NT2/D1 (cell line): ENCODE data around the gene HHIPL1.

Experiments used
- DNase-seq: peaks from one replicate; pipeline ENCODE4 v3.0.0-alpha.2; 2011; ENCODE audit warnings: low read depth, low spot score
- H3K27me3 ChIP-seq: 2 replicates; pipeline ENCODE4 v1.6.0; 2011; ENCODE audit warnings: mild to moderate bottlenecking; ENCODE audit not compliant: insufficient read length, insufficient read depth
- H3K36me3 ChIP-seq: 2 replicates; pipeline ENCODE4 v1.6.1; 2011; ENCODE audit warnings: mild to moderate bottlenecking, low read length, mixed read lengths; ENCODE audit not compliant: insufficient read depth, insufficient read length
- H3K4me1 ChIP-seq: 2 replicates; pipeline ENCODE4 v1.5.1; 2011; ENCODE audit not compliant: insufficient read depth, insufficient read length
- H3K4me3 ChIP-seq: 2 replicates; pipeline ENCODE4 v1.5.1; 2011; ENCODE audit warnings: low read depth; ENCODE audit not compliant: insufficient read length
- H3K9ac ChIP-seq: 2 replicates; pipeline ENCODE4 v1.6.0; 2011; ENCODE audit warnings: low read depth; ENCODE audit not compliant: insufficient read length
- H3K9me3 ChIP-seq: 2 replicates; pipeline ENCODE4 v1.5.1; 2011; ENCODE audit warnings: mild to moderate bottlenecking, low read length; ENCODE audit not compliant: insufficient read depth
- SUZ12 ChIP-seq: IDR thresholded peaks from 2 replicates; pipeline ENCODE4 v1.6.1; 2011; ENCODE audit not compliant: insufficient read length, insufficient read depth; ENCODE audit errors: extremely low read depth
- YY1 ChIP-seq: IDR thresholded peaks from 2 replicates; pipeline ENCODE4 v1.6.1; 2011; ENCODE audit not compliant: insufficient read length, insufficient read depth
- ZNF274 ChIP-seq: IDR thresholded peaks from 2 replicates; pipeline ENCODE4 v1.6.1; 2011; ENCODE audit warnings: mild to moderate bottlenecking, low read depth, low read length

HHIPL1 gene

GRCh38 chr14:99604766-99605298 is 40.1 kb upstream of the HHIPL1 start:
- peak overlapping the region; percentile 83 for H3K9ac ChIP-seq
- peaks cover 17% of the 10 kb centered on the region for H3K4me1 ChIP-seq
- no peak for DNase-seq
- H3K9me3 ChIP-seq = no peaks in the 10 kb centered on the region
- H3K27me3 ChIP-seq = peaks cover 12% of the 10 kb centered on the region
- TF ChIP-seq SUZ12 = no peak
- TF ChIP-seq ZNF274 = no peak
- TF ChIP-seq YY1 = no peak
- H3K36me3 ChIP-seq = peaks cover 6% of the 10 kb centered on the region
- H3K4me3 ChIP-seq = peak overlapping the region; percentile 62

- H3K9ac ChIP-seq = peak overlapping the region; percentile 83
These were observed 39.5 kb upstream of the HHIPL1 start for GRCh38 chr14:99605299-99605961.

GRCh38 chr14:99606359-99606758 is 38.6 kb upstream of the HHIPL1 start:
- H3K4me3 ChIP-seq = no peak overlapping the region
- H3K4me1 ChIP-seq = peaks cover 15% of the 10 kb centered on the region
- peaks cover 12% of the 10 kb centered on the region for H3K27me3 ChIP-seq
- H3K9me3 ChIP-seq = no peaks in the 10 kb centered on the region
- no peak for DNase-seq
- no peak for TF ChIP-seq YY1
- no peak for TF ChIP-seq SUZ12
- no peak for TF ChIP-seq ZNF274
- H3K36me3 ChIP-seq = no peaks in the 10 kb centered on the region
- peak overlapping the region; percentile 44 for H3K9ac ChIP-seq

More at GRCh38 chr14:99605299-99605961, 39.5 kb upstream of the HHIPL1 start:
- H3K4me1 ChIP-seq = peaks cover 17% of the 10 kb centered on the region
- no peak for DNase-seq
- H3K27me3 ChIP-seq = peaks cover 12% of the 10 kb centered on the region
- H3K4me3 ChIP-seq = peak overlapping the region; percentile 62
- H3K36me3 ChIP-seq = peaks cover 3% of the 10 kb centered on the region
- H3K9me3 ChIP-seq = no peaks in the 10 kb centered on the region
- TF ChIP-seq ZNF274 (no peak), SUZ12 (no peak), YY1 (no peak)

- H3K9ac ChIP-seq = no peak overlapping the region
- peaks cover under 1% of the 10 kb centered on the region for H3K27me3 ChIP-seq
- no peak overlapping the region for H3K4me3 ChIP-seq
- no peak for DNase-seq
- TF ChIP-seq ZNF274 (no peak), SUZ12 (no peak), YY1 (no peak)
- H3K9me3 ChIP-seq = no peaks in the 10 kb centered on the region
- H3K36me3 ChIP-seq = no peaks in the 10 kb centered on the region
- H3K4me1 ChIP-seq = peaks cover 14% of the 10 kb centered on the region
These were observed 36.3 kb upstream of the HHIPL1 start for GRCh38 chr14:99608591-99608990.

GRCh38 chr14:99609245-99610170 is 35.4 kb upstream of the HHIPL1 start:
- peaks cover 14% of the 10 kb centered on the region for H3K4me1 ChIP-seq
- no peak overlapping the region for H3K9ac ChIP-seq
- DNase-seq = no peak
- no peaks in the 10 kb centered on the region for H3K9me3 ChIP-seq
- no peaks in the 10 kb centered on the region for H3K36me3 ChIP-seq
- no peaks in the 10 kb centered on the region for H3K27me3 ChIP-seq
- H3K4me3 ChIP-seq = no peak overlapping the region
- TF ChIP-seq YY1 = no peak
- TF ChIP-seq ZNF274 = no peak
- TF ChIP-seq SUZ12 = no peak

- Histone ChIP-seq H3K36me3 (no peaks in the 10 kb centered on the region), H3K4me1 (peaks cover 2% of the 10 kb centered on the region), H3K27me3 (no peaks in the 10 kb centered on the region), H3K9ac (no peak overlapping the region), H3K4me3 (no peak overlapping the region), H3K9me3 (no peaks in the 10 kb centered on the region)
- no peak for DNase-seq
- TF ChIP-seq ZNF274 = no peak
- TF ChIP-seq YY1 = no peak
- no peak for TF ChIP-seq SUZ12
These were observed 33.3 kb upstream of the HHIPL1 start for GRCh38 chr14:99611646-99612045.

GRCh38 chr14:99612071-99612737 is 32.7 kb upstream of the HHIPL1 start:
- DNase-seq = no peak
- H3K27me3 ChIP-seq = no peaks in the 10 kb centered on the region
- H3K9ac ChIP-seq = no peak overlapping the region
- no peaks in the 10 kb centered on the region for H3K9me3 ChIP-seq
- no peaks in the 10 kb centered on the region for H3K36me3 ChIP-seq
- H3K4me3 ChIP-seq = no peak overlapping the region
- TF ChIP-seq ZNF274 = no peak
- no peak for TF ChIP-seq YY1
- TF ChIP-seq SUZ12 = no peak
- no peaks in the 10 kb centered on the region for H3K4me1 ChIP-seq
